ENCODE data around the gene OR52M1. TPM values are rescaled to one million over a fixed set of nuclear protein-coding genes. Genes with fewer than 3 reads are reported as not detected.
"Not testable (repeated sequence)": the region's sequence is repeated elsewhere in the genome, so short reads cannot be mapped to it uniquely, and the experiment has no call there.

Gene OR52M1
- total RNA-seq, 6 donors from 2014 or later: not detected

GRCh38 chr11:4527926-4528325, 17.1 kb upstream of the OR52M1 start:
- ATAC-seq (ENCODE audit: low FRiP score in 2 of 2): no peak
- 87 to 91% methylated on average over 2 of the region's 2 CpGs for WGBS, 2 donors
- Histone ChIP-seq H3K9me3 (no peaks in the 10 kb centered on the region), H3K4me1 (no peaks in the 10 kb centered on the region), H3K27ac (no peak overlapping the region), H3K36me3 (no peaks in the 10 kb centered on the region), H3K27me3 (no peaks in the 10 kb centered on the region), H3K4me3 (no peak overlapping the region)
- no peak for DNase-seq
- TF ChIP-seq EP300 (IDR thresholded peaks at IDR 0.05) (no peak), POLR2A (IDR thresholded peaks at IDR 0.05) (no peak), CTCF (IDR thresholded peaks at IDR 0.05) (no peak), POLR2AphosphoS5 (IDR thresholded peaks at IDR 0.05) (no peak)

- not testable (repeated sequence) for H3K4me1 ChIP-seq; ATAC-seq (ENCODE audit: low FRiP score in 2 of 2); H3K9me3 ChIP-seq; H3K36me3 ChIP-seq; H3K27ac ChIP-seq; H3K4me3 ChIP-seq; H3K27me3 ChIP-seq
- peak; percentile 13 to 29 for DNase-seq
- 53% methylated on average over 11 of the region's 11 CpGs; no CpG with 5 or more reads in 1 of the 2 donors for WGBS, 2 donors
These were observed 13.3 kb upstream of the OR52M1 start for GRCh38 chr11:4531686-4532085.

DNA sequence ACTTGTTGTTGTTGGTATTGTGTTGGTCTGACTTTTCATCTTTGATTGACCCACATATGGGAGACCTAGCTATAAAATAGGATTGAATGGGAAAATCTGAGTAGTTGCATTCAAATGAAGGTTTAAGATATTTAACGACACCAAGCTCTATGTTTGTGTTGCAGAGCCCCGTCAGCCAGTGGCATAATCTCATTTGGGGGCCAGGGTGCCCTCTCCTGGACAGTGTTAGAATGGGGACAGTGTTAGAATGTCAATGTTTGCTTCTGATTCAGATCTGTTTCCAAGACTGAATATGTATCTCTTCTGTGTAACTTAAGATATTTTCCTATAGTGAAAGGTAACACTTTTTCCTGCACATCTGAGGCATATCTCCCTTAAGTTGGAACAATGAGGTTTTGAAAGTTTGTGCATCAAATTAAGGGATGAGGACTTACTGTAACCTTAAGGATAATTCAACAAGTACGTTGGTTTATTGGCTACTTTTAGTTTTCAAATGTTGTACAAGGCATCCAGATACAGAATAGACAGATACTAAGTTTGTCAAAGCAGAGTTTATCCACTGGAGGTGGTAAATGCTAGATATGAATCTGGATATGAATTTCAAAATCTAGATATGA, 5.3 kb upstream of the OR52M1 start:
- no peaks in the 10 kb centered on the region for H3K9me3 ChIP-seq
- H3K27ac ChIP-seq: no peak overlapping the region
- TF ChIP-seq EP300 (IDR thresholded peaks at IDR 0.05) (no peak), CTCF (IDR thresholded peaks at IDR 0.05) (peak; percentile 32 to 62 (median 44))
- no peaks in the 10 kb centered on the region for H3K36me3 ChIP-seq
- WGBS, 2 donors: 26 to 28% methylated on average over 3 of the region's 3 CpGs
- no peak overlapping the region for H3K4me3 ChIP-seq
- no peaks in the 10 kb centered on the region for H3K4me1 ChIP-seq
- DNase-seq (peak in 1 of 2 donors; percentile 40), ATAC-seq (ENCODE audit: low FRiP score in 2 of 2) (peak in 1 of 2 donors; percentile 85)
- H3K27me3 ChIP-seq: no peaks in the 10 kb centered on the region

- no peak for DNase-seq
- Histone ChIP-seq H3K36me3 (no peaks in the 10 kb centered on the region), H3K4me1 (no peaks in the 10 kb centered on the region), H3K9me3 (no peaks in the 10 kb centered on the region), H3K4me3 (no peak overlapping the region), H3K27me3 (no peaks in the 10 kb centered on the region), H3K27ac (no peak overlapping the region)
- 0 to 23% methylated on average over 1 of the region's 1 CpG for WGBS, 2 donors
- TF ChIP-seq POLR2AphosphoS5 (IDR thresholded peaks at IDR 0.05): no peak
- ATAC-seq (ENCODE audit: low FRiP score in 2 of 2): no peak
These were observed 3.9 kb upstream of the OR52M1 start for GRCh38 chr11:4541071-4541470.

GRCh38 chr11:4543561-4543960, 1.4 kb upstream of the OR52M1 start:
- Histone ChIP-seq H3K9me3 (no peaks in the 10 kb centered on the region), H3K27me3 (no peaks in the 10 kb centered on the region), H3K36me3 (no peaks in the 10 kb centered on the region), H3K4me1 (no peaks in the 10 kb centered on the region), H3K27ac (no peak overlapping the region), H3K4me3 (no peak overlapping the region)
- ATAC-seq (ENCODE audit: low FRiP score in 2 of 2): no peak
- DNase-seq: no peak
- no peak for TF ChIP-seq POLR2A (IDR thresholded peaks at IDR 0.05)
- TF ChIP-seq POLR2AphosphoS5 (IDR thresholded peaks at IDR 0.05): no peak
- no peak for TF ChIP-seq EP300 (IDR thresholded peaks at IDR 0.05)
- TF ChIP-seq CTCF (IDR thresholded peaks at IDR 0.05): no peak

DNA sequence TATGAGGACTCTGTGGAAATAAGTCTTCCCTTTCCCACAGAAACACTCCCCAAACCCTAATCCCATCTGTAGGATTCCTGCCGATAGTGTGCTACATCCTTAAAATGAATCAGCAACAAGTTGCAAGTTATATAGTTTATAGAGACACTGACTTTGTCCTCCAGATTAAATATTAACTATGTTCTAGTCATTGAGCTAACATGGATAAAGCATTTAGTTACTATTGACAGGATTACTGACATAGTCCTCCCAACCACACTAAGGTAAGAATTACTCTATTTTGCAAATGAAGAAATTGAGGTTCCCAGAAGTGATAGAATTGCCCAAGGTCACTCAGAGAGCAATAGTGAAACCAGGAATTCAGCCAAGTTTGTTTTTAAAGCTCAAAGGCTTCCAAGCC, 1.9 kb downstream of the OR52M1 start:
- DNase-seq: no peak
- no peak overlapping the region for H3K27ac ChIP-seq
- H3K36me3 ChIP-seq: no peaks in the 10 kb centered on the region
- H3K4me3 ChIP-seq: no peak overlapping the region
- H3K27me3 ChIP-seq: no peaks in the 10 kb centered on the region
- 86 to 87% methylated on average over 1 of the region's 1 CpG for WGBS, 2 donors
- ATAC-seq (ENCODE audit: low FRiP score in 2 of 2): no peak
- H3K9me3 ChIP-seq: peaks cover 0 to 13% (median 0%) of the 10 kb centered on the region in 4 donors
- TF ChIP-seq POLR2AphosphoS5 (IDR thresholded peaks at IDR 0.05): no peak
- H3K4me1 ChIP-seq: no peaks in the 10 kb centered on the region

All from upper lobe of left lung (tissue), 6 donors.